Activated CD4-positive, alpha-beta T cell treated with anti-CD3 and anti-CD28 coated beads for 1 hour (primary cell): ENCODE measurements around the gene DHX32.
"Not testable (repeated sequence)": the region's sequence is repeated elsewhere in the genome, so short reads cannot be mapped to it uniquely, and the experiment has no call there.

Source experiments
- DNase-seq: peaks from one replicate; pipeline ENCODE4 v3.0.0-alpha.2; 2020

DHX32 gene

GRCh38 chr10:125881192-125881591, at the start of gene DHX32:
DHX32 (minus strand) TSS chr10:125881292; CDS start chr10:125880824, 468 bp downstream.
- no peak for DNase-seq

- no peak for DNase-seq
These were observed 48.5 kb upstream of the DHX32 start for GRCh38 chr10:125929618-125930017.

- no peak for DNase-seq
These were observed 48.0 kb upstream of the DHX32 start for GRCh38 chr10:125928928-125929585.

- not testable (repeated sequence) for DNase-seq
These were observed 46.2 kb upstream of the DHX32 start for GRCh38 chr10:125927265-125927664.

GRCh38 chr10:125926247-125926646, 45.2 kb upstream of the DHX32 start:
- DNase-seq, result no peak

- DNase-seq, result no peak
These were observed 44.3 kb upstream of the DHX32 start for GRCh38 chr10:125925262-125925834.

GRCh38 chr10:125921643-125922306, 40.7 kb upstream of the DHX32 start:
- not testable (repeated sequence) for DNase-seq

- not testable (repeated sequence) for DNase-seq
These were observed 36.7 kb upstream of the DHX32 start for GRCh38 chr10:125917704-125918361.

GRCh38 chr10:125916977-125917376, 35.9 kb upstream of the DHX32 start:
- no peak for DNase-seq

- DNase-seq, result not testable (repeated sequence)
These were observed 32.2 kb upstream of the DHX32 start for GRCh38 chr10:125913277-125913676.

GRCh38 chr10:125911990-125912389, 30.9 kb upstream of the DHX32 start:
- DNase-seq, result no peak

- no peak for DNase-seq
These were observed 30.1 kb upstream of the DHX32 start for GRCh38 chr10:125911145-125911544.

- not testable (repeated sequence) for DNase-seq
These were observed 28.4 kb upstream of the DHX32 start for GRCh38 chr10:125909491-125909890.

- not testable (repeated sequence) for DNase-seq
These were observed 27.7 kb upstream of the DHX32 start for GRCh38 chr10:125908813-125909212.

GRCh38 chr10:125907598-125907997, 26.5 kb upstream of the DHX32 start:
- not testable (repeated sequence) for DNase-seq

GRCh38 chr10:125905069-125905994, 24.2 kb upstream of the DHX32 start:
- not testable (repeated sequence) for DNase-seq

GRCh38 chr10:125903135-125903640, 22.1 kb upstream of the DHX32 start:
- not testable (repeated sequence) for DNase-seq

GRCh38 chr10:125900963-125901362, 19.9 kb upstream of the DHX32 start:
- DNase-seq, result not testable (repeated sequence)

GRCh38 chr10:125897317-125897716, 16.2 kb upstream of the DHX32 start:
- DNase-seq, result not testable (repeated sequence)

- DNase-seq, result peak; percentile 68
These were observed 15.2 kb upstream of the DHX32 start, which contains the start of gene FANK1 for GRCh38 chr10:125896088-125896934. FANK1 (plus strand) TSS chr10:125896564; CDS start chr10:125896643, 79 bp downstream.
